Breast epithelium (tissue), 3 donors: Measurements from ENCODE around the gene COMT.

Experiments
- CTCF ChIP-seq, 3 donors: fragments of 450-650 bp; IDR thresholded peaks; one replicate each; pipeline ENCODE4 v1.5.1; 2016 to 2017; ENCODE audit warnings: antibody characterized with exemption in 3 of 3, mild to moderate bottlenecking in 3 of 3, moderate library complexity in 3 of 3
- POLR2A ChIP-seq: fragments of 450-650 bp; IDR thresholded peaks from one replicate; pipeline ENCODE4 v1.6.1; 2016; ENCODE audit warnings: antibody characterized with exemption, mild to moderate bottlenecking, moderate library complexity
- POLR2AphosphoS5 ChIP-seq, 3 donors: sonication (generic); formaldehyde crosslinking; IDR thresholded peaks; one replicate each; pipeline ENCODE4 v1.6.1; 2017; ENCODE audit warnings: antibody characterized with exemption in 3 of 3

DNA sequence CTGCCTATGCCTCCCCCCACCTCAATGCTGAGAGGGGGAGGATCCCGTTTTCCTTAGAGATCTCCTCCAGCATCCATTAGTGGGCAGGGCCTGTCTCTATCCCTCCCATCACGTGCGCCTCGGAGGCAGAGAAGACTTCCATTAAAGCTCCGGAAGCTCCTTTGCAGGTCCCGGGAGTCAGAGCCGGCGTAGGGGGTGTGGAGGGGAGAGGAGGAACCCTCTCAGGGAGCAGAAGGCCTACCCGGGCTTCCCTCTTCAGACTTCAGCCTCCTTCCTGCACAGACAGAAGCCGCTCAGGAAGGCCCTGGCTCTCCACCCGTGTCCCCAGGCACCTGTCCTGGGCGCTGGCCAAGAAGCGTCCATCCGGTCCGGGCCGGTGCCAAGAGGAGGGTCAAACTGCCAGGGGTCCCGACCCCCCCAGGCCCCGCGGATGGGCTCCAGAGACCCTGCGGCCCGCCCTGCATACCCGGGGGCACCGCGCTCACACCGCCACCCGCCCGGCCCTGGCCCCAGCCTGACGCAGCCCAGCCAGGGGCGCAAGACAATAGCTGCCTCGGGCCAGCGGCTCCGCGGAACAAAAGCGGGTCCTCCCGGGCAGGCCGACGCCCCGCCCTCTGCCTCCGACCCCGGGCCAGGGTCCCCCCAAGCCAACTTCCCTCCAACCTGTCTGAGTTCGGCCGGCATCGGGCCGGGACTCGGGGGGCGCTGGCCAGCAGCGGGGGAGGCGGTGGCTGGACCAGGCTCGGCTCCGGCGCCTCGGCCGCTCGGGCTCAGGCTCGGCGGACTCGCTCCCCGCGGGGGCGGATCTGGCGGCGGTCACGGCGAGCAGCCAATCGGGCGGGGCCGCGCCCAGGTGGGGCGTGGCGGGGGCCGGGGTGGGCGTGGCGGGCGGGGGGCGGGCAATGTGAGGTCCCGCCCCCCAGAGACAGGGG lies 45.1 kb downstream of the COMT start:
- TF ChIP-seq POLR2AphosphoS5 (IDR thresholded peaks at IDR 0.05) = peak; percentile 25 to 40 (median 36)
- TF ChIP-seq CTCF (IDR thresholded peaks at IDR 0.05) = no peak
- no peak for TF ChIP-seq POLR2A
